Measurements from ENCODE around the gene TMA7B. TPM values are rescaled to one million over a fixed set of nuclear protein-coding genes. Genes with fewer than 3 reads are reported as not detected.

The TMA7B gene
- total and polyA plus RNA-seq, 2 of the 4 experiments (the other 2 are of a cell fraction) = not detected

DNA sequence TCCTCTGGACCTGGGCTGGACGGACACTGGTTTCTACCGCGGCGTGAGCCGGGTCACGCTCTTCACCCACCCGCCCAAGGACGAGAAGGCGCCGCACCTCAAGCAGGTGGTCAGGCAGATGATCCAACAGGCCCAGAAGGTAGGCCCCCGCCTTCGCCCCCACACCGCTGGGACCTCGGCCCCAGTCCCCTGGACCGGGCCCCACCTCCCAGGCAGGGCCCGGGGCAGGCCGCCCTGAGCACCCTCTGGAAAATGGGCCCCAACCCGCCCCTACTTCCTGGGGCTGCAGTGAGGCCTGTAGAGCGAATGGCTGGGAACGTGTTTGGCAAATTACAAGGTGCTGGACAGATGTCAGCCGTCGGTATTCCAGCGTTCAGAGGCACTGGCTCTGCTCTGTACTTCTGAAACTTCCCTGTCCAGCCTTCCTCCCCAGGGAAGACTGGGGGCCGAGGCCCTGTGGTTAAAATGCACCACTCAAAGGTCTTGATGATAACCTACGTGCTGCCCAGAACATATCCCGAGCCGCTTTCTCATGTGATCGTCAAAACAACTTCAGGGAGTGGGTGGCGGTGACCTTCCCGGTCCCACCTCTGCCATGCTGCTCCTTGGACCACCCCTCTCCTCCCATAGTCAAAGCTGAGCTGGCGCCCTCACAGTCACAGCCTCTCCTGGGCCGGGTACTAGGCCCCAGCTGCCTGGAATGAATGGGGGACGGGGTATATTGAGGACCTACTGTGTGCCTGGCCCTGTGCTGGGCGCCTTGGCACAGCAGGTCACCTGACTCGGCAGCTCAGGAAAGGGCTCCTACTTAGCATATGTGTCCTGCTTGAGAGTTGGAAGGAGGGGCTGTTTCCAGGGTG, 35.4 kb downstream of the TMA7B start:
- no peak overlapping the region for H2BK120ac ChIP-seq (ENCODE audit: low read depth, low read length)
- TF ChIP-seq RFX5 (IDR thresholded peaks at IDR 0.05; ENCODE audit: low read depth, low read length) (no peak), FOS (IDR thresholded peaks at IDR 0.05; ENCODE audit: low read depth, low read length) (no peak), MAZ (IDR thresholded peaks at IDR 0.05; ENCODE audit: borderline replicate concordance, low read depth, low read length) (no peak), RCOR1 (IDR thresholded peaks at IDR 0.05; ENCODE audit: insufficient replicate concordance, low read length) (no peak)
- TF ChIP-seq, protein P1, sequence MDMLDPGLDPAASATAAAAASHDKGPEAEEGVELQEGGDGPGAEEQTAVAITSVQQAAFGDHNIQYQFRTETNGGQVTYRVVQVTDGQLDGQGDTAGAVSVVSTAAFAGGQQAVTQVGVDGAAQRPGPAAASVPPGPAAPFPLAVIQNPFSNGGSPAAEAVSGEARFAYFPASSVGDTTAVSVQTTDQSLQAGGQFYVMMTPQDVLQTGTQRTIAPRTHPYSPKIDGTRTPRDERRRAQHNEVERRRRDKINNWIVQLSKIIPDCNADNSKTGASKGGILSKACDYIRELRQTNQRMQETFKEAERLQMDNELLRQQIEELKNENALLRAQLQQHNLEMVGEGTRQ (IDR thresholded peaks at IDR 0.05; ENCODE audit: low read depth, low read length) = no peak
- TF ChIP-seq, protein P2, sequence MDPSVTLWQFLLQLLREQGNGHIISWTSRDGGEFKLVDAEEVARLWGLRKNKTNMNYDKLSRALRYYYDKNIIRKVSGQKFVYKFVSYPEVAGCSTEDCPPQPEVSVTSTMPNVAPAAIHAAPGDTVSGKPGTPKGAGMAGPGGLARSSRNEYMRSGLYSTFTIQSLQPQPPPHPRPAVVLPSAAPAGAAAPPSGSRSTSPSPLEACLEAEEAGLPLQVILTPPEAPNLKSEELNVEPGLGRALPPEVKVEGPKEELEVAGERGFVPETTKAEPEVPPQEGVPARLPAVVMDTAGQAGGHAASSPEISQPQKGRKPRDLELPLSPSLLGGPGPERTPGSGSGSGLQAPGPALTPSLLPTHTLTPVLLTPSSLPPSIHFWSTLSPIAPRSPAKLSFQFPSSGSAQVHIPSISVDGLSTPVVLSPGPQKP (IDR thresholded peaks at IDR 0.05; ENCODE audit: borderline replicate concordance, low read depth, low read length) = no peak
- H3K9ac ChIP-seq (ENCODE audit: low read depth, low read length) = no peak overlapping the region
- intact Hi-C loops (cut with micrococcal nuclease) = no loop called here
- H3K9me3 ChIP-seq (ENCODE audit: control insufficient read depth, insufficient read depth, low read length) = no peaks in the 10 kb centered on the region
- in situ Hi-C loops (cut with MboI; ENCODE audit: low sequenced_read_pairs) = no loop called here
- H4K8ac ChIP-seq (ENCODE audit: low read depth in 2 of 2, low read length in 2 of 2) = no peak overlapping the region
- H2AFZ ChIP-seq (replicated peaks; ENCODE audit: low read length, poor library complexity) = no peak overlapping the region
- no peaks in the 10 kb centered on the region for H3K36me3 ChIP-seq (ENCODE audit: control insufficient read depth, insufficient read depth, low read length)
- no peak overlapping the region for H2BK20ac ChIP-seq (ENCODE audit: low read depth, low read length)
- ATAC-seq (ENCODE audit: low read depth) (no peak), DNase-seq (no peak)
- H3K9me1 ChIP-seq (ENCODE audit: insufficient read depth, low read length) = no peaks in the 10 kb centered on the region; the same call in 1 of the 2 replicates
- WGBS, 2 experiments (ENCODE audit: extremely low coverage in 2 of 2, insufficient read length in 1 of 2) = 51% methylated on average over 18 of the region's 35 CpGs; no CpG with 5 or more reads in 1 of the 2 experiments
- CTCF ChIA-PET = no interaction called here
- no peaks in the 10 kb centered on the region for H4K20me1 ChIP-seq (ENCODE audit: insufficient read depth, low read length)
- no peak overlapping the region for H2BK15ac ChIP-seq (ENCODE audit: low read depth, low read length)
- H4K5ac ChIP-seq (ENCODE audit: low read depth, low read length) = no peak overlapping the region
- no peak overlapping the region for H2AK9ac ChIP-seq (replicated peaks; ENCODE audit: low read depth, low read length, poor library complexity)
- H3K23ac ChIP-seq (ENCODE audit: low read depth, low read length) = no peak overlapping the region
- H3K4me3 ChIP-seq (ENCODE audit: insufficient read depth, low read depth, low read length) = no peak overlapping the region
- POLR2A ChIA-PET (ENCODE audit: unreplicated experiment) = no interaction called here
- no peak overlapping the region for H3K18ac ChIP-seq (ENCODE audit: low read depth, low read length)
- H3K4me1 ChIP-seq (ENCODE audit: control insufficient read depth, insufficient read depth, low read length) = peaks cover 4% of the 10 kb centered on the region
- H2BK5ac ChIP-seq (ENCODE audit: low read depth, low read length, poor library complexity, severe bottlenecking) = no peak overlapping the region
- BruUV-seq (replicated peaks) = no TSS peak
- H3K4ac ChIP-seq (ENCODE audit: low read depth, low read length) = no peak overlapping the region
- no peak overlapping the region for H3K14ac ChIP-seq (replicated peaks; ENCODE audit: low read depth, low read length)
- H4K91ac ChIP-seq (ENCODE audit: insufficient read depth, low read depth, low read length) = no peak overlapping the region
- peaks cover 51% of the 10 kb centered on the region for H3K27me3 ChIP-seq (ENCODE audit: control insufficient read depth, insufficient read depth, low read length)
- H3K4me2 ChIP-seq (ENCODE audit: low read depth, low read length) = no peak overlapping the region
- no peak overlapping the region for H3K27ac ChIP-seq (ENCODE audit: insufficient read depth, low read length)
- H3K56ac ChIP-seq (ENCODE audit: extremely low read depth, insufficient read depth, low read length) = no peak overlapping the region
- H2AK5ac ChIP-seq (ENCODE audit: low read depth, low read length) = no peak overlapping the region
- H3K79me1 ChIP-seq (ENCODE audit: low read depth in 1 of 2, low read length in 2 of 2) = no peaks in the 10 kb centered on the region
- dilution Hi-C loops (cut with HindIII; ENCODE audit: low sequenced_read_pairs, unreplicated experiment) = no loop called here
